OCI-LY3 (cell line): ENCODE measurements around the gene RAD51B.

Source experiments
- H2AFZ ChIP-seq: fragments of 200-600, 300-600 bp; shearing (Covaris generic); 2 replicates; pipeline ENCODE4 v1.6.0; 2014; ENCODE audit warnings: antibody characterized with exemption, low read depth, low read length
- H3K27ac ChIP-seq: fragments of 200-600, 300-600 bp; sonication (generic); 2 replicates; pipeline ENCODE4 v1.5.1; 2014; ENCODE audit warnings: mild to moderate bottlenecking, low read length, moderate library complexity, mixed read lengths
- H3K27me3 ChIP-seq: fragments of 200-600, 300-600 bp; sonication (generic); 2 replicates; pipeline ENCODE4 v1.6.1; 2014; ENCODE audit warnings: low read depth, low read length, mixed read lengths
- H3K36me3 ChIP-seq: fragments of 200-600, 300-600 bp; sonication (generic); replicated peaks from 2 replicates; pipeline ENCODE3; 2014; ENCODE audit warnings: low read depth, low read length, mixed read lengths
- H3K4me1 ChIP-seq: fragments of 300-600, 200-600 bp; sonication (generic); 2 replicates; pipeline ENCODE4 v1.6.1; 2014; ENCODE audit warnings: low read length, mixed read lengths
- H3K4me2 ChIP-seq: fragments of 200-600, 300-600 bp; sonication (generic); 2 replicates; pipeline ENCODE4 v1.6.1; 2014; ENCODE audit warnings: low read length, mixed read lengths
- H3K4me3 ChIP-seq: fragments of 300-600, 200-600 bp; sonication (generic); 2 replicates; pipeline ENCODE4 v1.5.1; 2014; ENCODE audit warnings: antibody characterized with exemption, mild to moderate bottlenecking, low read length, moderate library complexity
- H3K79me2 ChIP-seq: fragments of 300-600, 200-600 bp; shearing (Covaris generic); 2 replicates; pipeline ENCODE4 v1.6.1; 2014; ENCODE audit warnings: mild to moderate bottlenecking, low read length, mixed read lengths
- H3K9ac ChIP-seq: fragments of 300-600, 200-600 bp; shearing (Covaris generic); 2 replicates; pipeline ENCODE4 v1.6.0; 2014; ENCODE audit warnings: mild to moderate bottlenecking, low read length, moderate library complexity
- H3K9me3 ChIP-seq: fragments of 200-600, 300-600 bp; shearing (Covaris generic); 2 replicates; pipeline ENCODE4 v1.6.1; 2014; ENCODE audit warnings: low read length, mixed read lengths; ENCODE audit not compliant: insufficient read depth
- H4K20me1 ChIP-seq: fragments of 200-600, 300-600 bp; sonication (generic); 2 replicates; pipeline ENCODE4 v1.6.1; 2016; ENCODE audit warnings: low read length, mixed read lengths; ENCODE audit not compliant: insufficient read depth
- EZH2phosphoT487 ChIP-seq: fragments of 200-600 bp; shearing (Covaris generic); IDR thresholded peaks from 2 replicates; pipeline ENCODE4 v1.6.1; 2018; ENCODE audit warnings: antibody characterized with exemption, mixed run types, low read depth
- TF ChIP-seq, protein P1 (sequence below): fragments of 200-600, 300-600 bp; sonication (generic); IDR thresholded peaks from 2 replicates; pipeline ENCODE4 v1.5.1; 2014; ENCODE audit warnings: antibody characterized with exemption, low read length, low read depth

RAD51B gene

DNA sequence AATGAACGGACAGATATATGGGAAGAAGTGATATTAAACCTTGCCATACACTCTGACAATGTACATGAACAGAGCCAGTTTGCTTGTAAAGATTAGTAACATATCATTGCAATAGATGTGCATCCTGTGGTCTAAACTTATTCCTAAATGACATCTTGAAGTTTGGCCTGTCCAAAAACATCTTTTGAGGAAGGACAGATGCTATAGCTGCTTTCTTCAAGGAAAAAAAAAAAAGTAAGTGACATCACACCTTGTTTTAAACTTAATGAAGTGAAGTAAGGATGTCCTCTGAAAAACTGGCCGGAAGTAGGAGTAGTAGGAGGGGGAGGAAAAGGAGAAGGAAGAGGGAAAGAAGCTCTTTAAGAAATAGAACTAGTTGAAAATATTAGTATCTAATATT is 132.8 kb downstream of the RAD51B start:
- H2AFZ ChIP-seq, result no peak overlapping the region
- no peaks in the 10 kb centered on the region for H3K27me3 ChIP-seq
- TF ChIP-seq, protein P1, sequence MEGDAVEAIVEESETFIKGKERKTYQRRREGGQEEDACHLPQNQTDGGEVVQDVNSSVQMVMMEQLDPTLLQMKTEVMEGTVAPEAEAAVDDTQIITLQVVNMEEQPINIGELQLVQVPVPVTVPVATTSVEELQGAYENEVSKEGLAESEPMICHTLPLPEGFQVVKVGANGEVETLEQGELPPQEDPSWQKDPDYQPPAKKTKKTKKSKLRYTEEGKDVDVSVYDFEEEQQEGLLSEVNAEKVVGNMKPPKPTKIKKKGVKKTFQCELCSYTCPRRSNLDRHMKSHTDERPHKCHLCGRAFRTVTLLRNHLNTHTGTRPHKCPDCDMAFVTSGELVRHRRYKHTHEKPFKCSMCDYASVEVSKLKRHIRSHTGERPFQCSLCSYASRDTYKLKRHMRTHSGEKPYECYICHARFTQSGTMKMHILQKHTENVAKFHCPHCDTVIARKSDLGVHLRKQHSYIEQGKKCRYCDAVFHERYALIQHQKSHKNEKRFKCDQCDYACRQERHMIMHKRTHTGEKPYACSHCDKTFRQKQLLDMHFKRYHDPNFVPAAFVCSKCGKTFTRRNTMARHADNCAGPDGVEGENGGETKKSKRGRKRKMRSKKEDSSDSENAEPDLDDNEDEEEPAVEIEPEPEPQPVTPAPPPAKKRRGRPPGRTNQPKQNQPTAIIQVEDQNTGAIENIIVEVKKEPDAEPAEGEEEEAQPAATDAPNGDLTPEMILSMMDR, result no peak
- no peak for TF ChIP-seq EZH2phosphoT487
- H3K36me3 ChIP-seq, result peaks cover 3% of the 10 kb centered on the region
- H3K4me1 ChIP-seq, result no peaks in the 10 kb centered on the region
- no peaks in the 10 kb centered on the region for H4K20me1 ChIP-seq
- H3K9me3 ChIP-seq, result no peaks in the 10 kb centered on the region
- no peak overlapping the region for H3K9ac ChIP-seq
- H3K79me2 ChIP-seq, result no peaks in the 10 kb centered on the region
- no peak overlapping the region for H3K4me2 ChIP-seq
- H3K4me3 ChIP-seq, result no peak overlapping the region
- H3K27ac ChIP-seq, result no peak overlapping the region

DNA sequence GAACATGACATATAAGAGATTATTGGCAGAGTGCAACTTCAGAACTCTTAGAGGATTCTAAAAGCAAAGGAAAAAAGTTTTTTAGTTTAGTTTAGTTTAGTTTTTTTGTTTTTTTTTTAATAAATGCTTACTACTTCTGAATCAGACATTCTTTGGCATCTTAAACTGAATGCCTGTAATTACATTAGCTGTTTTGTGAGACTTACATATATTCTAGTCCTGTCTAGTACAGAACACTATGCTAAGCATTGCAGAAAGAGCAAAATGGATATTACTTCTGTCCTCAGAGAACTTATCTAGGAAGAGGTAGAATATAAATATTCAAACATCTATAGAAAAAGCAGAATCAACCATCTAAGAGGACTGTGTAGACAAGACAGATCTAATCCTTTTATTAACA is 133.2 kb downstream of the RAD51B start:
- TF ChIP-seq, protein P1, result no peak
- no peak for TF ChIP-seq EZH2phosphoT487
- Histone ChIP-seq H3K9me3 (no peaks in the 10 kb centered on the region), H3K4me2 (no peak overlapping the region), H2AFZ (no peak overlapping the region), H3K27ac (no peak overlapping the region), H3K4me1 (no peaks in the 10 kb centered on the region), H3K27me3 (no peaks in the 10 kb centered on the region), H3K36me3 (peaks cover 3% of the 10 kb centered on the region), H3K79me2 (no peaks in the 10 kb centered on the region), H3K9ac (no peak overlapping the region), H4K20me1 (no peaks in the 10 kb centered on the region), H3K4me3 (no peak overlapping the region)

DNA sequence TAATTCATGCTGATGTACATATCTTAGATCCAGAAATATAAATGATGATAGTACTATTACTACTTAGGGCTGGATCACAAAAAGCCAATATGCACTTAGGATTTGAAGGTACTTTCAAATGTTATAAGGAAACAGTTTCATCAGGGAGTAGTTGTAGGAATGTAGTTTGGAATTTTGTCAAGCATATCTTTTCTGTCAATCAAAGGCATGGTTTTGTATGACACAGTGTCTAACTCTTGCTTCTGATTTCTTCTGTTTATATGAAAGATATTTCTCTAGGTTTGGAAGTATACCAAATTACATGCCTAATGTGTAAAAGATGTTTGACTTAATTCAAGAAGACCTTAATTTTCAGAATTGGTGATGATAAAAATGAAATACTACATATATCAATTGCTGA is 135.7 kb downstream of the RAD51B start:
- no peaks in the 10 kb centered on the region for H3K27me3 ChIP-seq
- H2AFZ ChIP-seq, result no peak overlapping the region
- H3K4me2 ChIP-seq, result no peak overlapping the region
- no peaks in the 10 kb centered on the region for H3K4me1 ChIP-seq
- H3K9me3 ChIP-seq, result no peaks in the 10 kb centered on the region
- no peak overlapping the region for H3K27ac ChIP-seq
- H4K20me1 ChIP-seq, result no peaks in the 10 kb centered on the region
- no peak overlapping the region for H3K4me3 ChIP-seq
- H3K9ac ChIP-seq, result no peak overlapping the region
- TF ChIP-seq, protein P1, result no peak
- TF ChIP-seq EZH2phosphoT487, result no peak
- H3K79me2 ChIP-seq, result no peaks in the 10 kb centered on the region
- H3K36me3 ChIP-seq, result no peaks in the 10 kb centered on the region

DNA sequence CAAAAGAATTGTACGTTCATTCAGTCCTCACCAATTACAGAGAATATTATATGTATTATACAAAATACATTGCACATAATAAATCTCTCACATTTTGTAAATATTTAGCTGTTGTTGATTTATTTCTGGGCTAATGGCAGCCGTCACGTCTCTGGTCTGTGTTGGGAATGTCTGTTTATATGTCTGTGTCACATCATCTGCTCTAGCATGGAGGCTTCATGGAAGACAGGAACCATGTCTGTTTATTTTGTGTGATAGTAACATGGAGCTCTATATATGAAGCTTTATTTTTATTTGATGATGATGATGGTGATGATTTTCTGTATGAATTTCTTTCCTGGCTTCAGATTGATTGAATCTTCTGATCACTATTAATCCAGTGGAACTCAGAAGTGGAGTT is 138.4 kb downstream of the RAD51B start:
- Histone ChIP-seq H3K9ac (no peak overlapping the region), H3K4me3 (no peak overlapping the region), H2AFZ (no peak overlapping the region), H3K4me1 (peaks cover 17% of the 10 kb centered on the region), H3K27ac (no peak overlapping the region), H3K4me2 (no peak overlapping the region), H3K27me3 (no peaks in the 10 kb centered on the region), H3K79me2 (no peaks in the 10 kb centered on the region), H3K9me3 (no peaks in the 10 kb centered on the region), H3K36me3 (peaks cover 4% of the 10 kb centered on the region), H4K20me1 (no peaks in the 10 kb centered on the region)
- TF ChIP-seq, protein P1, result no peak
- TF ChIP-seq EZH2phosphoT487, result no peak
